GM12878 (cell line): Measurements from ENCODE around the gene KDM5C. TPM values are rescaled to one million over a fixed set of nuclear protein-coding genes. Genes with fewer than 3 reads are reported as not detected.

Source experiments
- CUX1 ChIP-seq: IDR thresholded peaks from 2 replicates; pipeline ENCODE4 v1.6.1; 2012; ENCODE audit warnings: improper control_type of control experiment, low read depth, low read length; ENCODE audit not compliant: insufficient replicate concordance
- FOXK2 ChIP-seq: fragments of 450-650 bp; IDR thresholded peaks from 2 replicates; pipeline ENCODE4 v1.6.1; 2017; ENCODE audit warnings: mild to moderate bottlenecking, moderate library complexity
- HDAC2 ChIP-seq: fragments of 200-600 bp; sonication (generic); IDR thresholded peaks from 2 replicates; pipeline ENCODE4 v1.6.1; 2017
- MLLT1 ChIP-seq: fragments of 450-650 bp; IDR thresholded peaks from 2 replicates; pipeline ENCODE4 v1.6.1; 2016; ENCODE audit warnings: mild to moderate bottlenecking
- PKNOX1 ChIP-seq: fragments of 450-650 bp; IDR thresholded peaks from 2 replicates; pipeline ENCODE4 v1.6.1; 2016; ENCODE audit warnings: mild to moderate bottlenecking
- RELB ChIP-seq: fragments of 450-650 bp; IDR thresholded peaks from 2 replicates; pipeline ENCODE4 v1.6.1; 2017; ENCODE audit warnings: low read depth, mild to moderate bottlenecking, moderate library complexity
- ZBTB40 ChIP-seq: fragments of 450-650 bp; IDR thresholded peaks from 2 replicates; pipeline ENCODE4 v1.6.1; 2016; ENCODE audit warnings: mild to moderate bottlenecking, moderate library complexity, borderline replicate concordance
- polyA plus RNA-seq, 11 experiments: library from polyadenylated mRNA; depleted of rRNA in 4 of 11; unstranded in 6 of 11; stranded (reverse) in 5 of 11; fragments of >200 nt; fragmentation: Nextera tagmentation in 4 of 11; fragmentation: Illumina TruSeq in 1 of 11; extraction: Ambion mirVana in 4 of 11; extraction: Trizol in 1 of 11; gene quantifications; 1 replicate in 1 of 11; 2 replicates in 10 of 11; pipeline versions ENCODE4 v1.2.1 to v1.2.3, GENCODE V29; 2011 to 2016; ENCODE audit warnings: inconsistent platforms in 2 of 11, missing spikeins in 2 of 11, low read depth in 1 of 11
- total RNA-seq, 4 experiments: library from RNA; depleted of rRNA in 3 of 4; stranded (reverse); fragments of >200 nt in 3 of 4; fragmentation: Illumina TruSeq in 1 of 4; extraction: Trizol in 1 of 4; gene quantifications; 2 replicates each; pipeline versions ENCODE4 v1.2.1 to v1.2.3, GENCODE V29; 2013 to 2021

Gene KDM5C
- total and polyA plus RNA-seq, 10 of the 15 experiments (the other 5 are each of a cell fraction or from before 2014, with no cell fraction given), result 1.5 to 110 (median 53.0) TPM

GRCh38 chrX:53223068-53223693 is 1.8 kb downstream of the KDM5C start (continued):
- TF ChIP-seq ZBTB40 (no peak), FOXK2 (no peak), CUX1 (no peak), HDAC2 (no peak), RELB (no peak), PKNOX1 (peak; percentile 33; the same call in 1 of the 2 replicates), MLLT1 (no peak)
